ENCODE results near the gene LRRFIP1. TPM values are rescaled to one million over a fixed set of nuclear protein-coding genes. Genes with fewer than 3 reads are reported as not detected.

Gene LRRFIP1
- polyA plus RNA-seq, 1 donor (not counting 4 experiments of a cell fraction or from before 2014, with no cell fraction given), result 115 TPM

GRCh38 chr2:237672731-237673129, 45.3 kb downstream of the LRRFIP1 start:
- Histone ChIP-seq H2AFZ (ENCODE audit: control insufficient read depth, low read length) (no peak overlapping the region), H3K27me3 (ENCODE audit: control insufficient read depth, extremely low read depth, insufficient read depth, low read length) (peaks cover 6% of the 10 kb centered on the region), H3K4me1 (ENCODE audit: control insufficient read depth, extremely low read depth, insufficient read depth, low read length) (peaks cover 27% of the 10 kb centered on the region), H3K9me1 (ENCODE audit: control insufficient read depth, extremely low read depth, insufficient read depth, low read length) (no peaks in the 10 kb centered on the region), H3K36me3 (ENCODE audit: control insufficient read depth in 2 of 2, extremely low read depth in 1 of 2, insufficient read depth in 2 of 2, low read length in 2 of 2) (no peaks in the 10 kb centered on the region), H3K27ac (ENCODE audit: control insufficient read depth, insufficient read depth, low read length) (no peak overlapping the region), H3K9ac (ENCODE audit: control insufficient read depth, extremely low read depth, insufficient read depth, low read length) (no peak overlapping the region), H4K20me1 (ENCODE audit: control insufficient read depth, extremely low read depth, insufficient read depth, low read length) (no peaks in the 10 kb centered on the region), H3K79me2 (ENCODE audit: control insufficient read depth, insufficient read depth, low read length) (no peaks in the 10 kb centered on the region), H3K4me2 (ENCODE audit: control insufficient read depth, extremely low read depth, insufficient read depth, low read depth, low read length) (peak overlapping the region; percentile 94), H3K9me3 (ENCODE audit: control insufficient read depth, low read depth, low read length) (no peaks in the 10 kb centered on the region), H3K4me3 (ENCODE audit: control insufficient read depth in 2 of 3, extremely low read depth in 1 of 3, insufficient read depth in 2 of 3, low read depth in 1 of 3, low read length in 3 of 3) (no peak overlapping the region)
- TF ChIP-seq EZH2 (IDR thresholded peaks at IDR 0.05; ENCODE audit: low read length), result no peak
- no peak for TF ChIP-seq CTCF (optimal IDR thresholded peaks at IDR 0.05 in 1 of 3, IDR thresholded peaks at IDR 0.05 in 1 of 3, conservative IDR thresholded peaks at IDR 0.05 in 1 of 3; ENCODE audit: extremely low read depth in 1 of 3, insufficient read depth in 2 of 3, low read length in 3 of 3)
- dilution Hi-C loops (cut with MboI; ENCODE audit: extremely low pct_ligation_motif_present, low sequenced_read_pairs), result no loop called here
- no peak for FAIRE-seq
- no peak for DNase-seq (ENCODE audit: low read depth, low spot score)

GRCh38 chr2:237673130-237674001, 46.0 kb downstream of the LRRFIP1 start:
- no peaks in the 10 kb centered on the region for H3K36me3 ChIP-seq (ENCODE audit: control insufficient read depth in 2 of 2, extremely low read depth in 1 of 2, insufficient read depth in 2 of 2, low read length in 2 of 2)
- H2AFZ ChIP-seq (ENCODE audit: control insufficient read depth, low read length), result peak overlapping the region; percentile 86
- DNase-seq (ENCODE audit: low read depth, low spot score) (no peak), FAIRE-seq (peak; percentile 29)
- dilution Hi-C loops (cut with MboI; ENCODE audit: extremely low pct_ligation_motif_present, low sequenced_read_pairs), result no loop called here
- TF ChIP-seq CTCF (optimal IDR thresholded peaks at IDR 0.05 in 1 of 3, IDR thresholded peaks at IDR 0.05 in 1 of 3, conservative IDR thresholded peaks at IDR 0.05 in 1 of 3; ENCODE audit: extremely low read depth in 1 of 3, insufficient read depth in 2 of 3, low read length in 3 of 3), result peak; percentile 70 to 91 (median 73)
- no peak for TF ChIP-seq EZH2 (IDR thresholded peaks at IDR 0.05; ENCODE audit: low read length)
- peaks cover 27% of the 10 kb centered on the region for H3K4me1 ChIP-seq (ENCODE audit: control insufficient read depth, extremely low read depth, insufficient read depth, low read length)
- H3K27me3 ChIP-seq (ENCODE audit: control insufficient read depth, extremely low read depth, insufficient read depth, low read length), result peaks cover 6% of the 10 kb centered on the region
- H3K9ac ChIP-seq (ENCODE audit: control insufficient read depth, extremely low read depth, insufficient read depth, low read length), result peak overlapping the region; percentile 83
- peak overlapping the region; percentile 88 for H3K27ac ChIP-seq (ENCODE audit: control insufficient read depth, insufficient read depth, low read length)
- no peaks in the 10 kb centered on the region for H3K79me2 ChIP-seq (ENCODE audit: control insufficient read depth, insufficient read depth, low read length)
- H3K4me2 ChIP-seq (ENCODE audit: control insufficient read depth, extremely low read depth, insufficient read depth, low read depth, low read length), result peak overlapping the region; percentile 94
- no peaks in the 10 kb centered on the region for H3K9me1 ChIP-seq (ENCODE audit: control insufficient read depth, extremely low read depth, insufficient read depth, low read length)
- no peaks in the 10 kb centered on the region for H3K9me3 ChIP-seq (ENCODE audit: control insufficient read depth, low read depth, low read length)
- peak overlapping the region in 2 of 3 experiments; percentile 47 to 68 for H3K4me3 ChIP-seq (ENCODE audit: control insufficient read depth in 2 of 3, extremely low read depth in 1 of 3, insufficient read depth in 2 of 3, low read depth in 1 of 3, low read length in 3 of 3)
- no peaks in the 10 kb centered on the region for H4K20me1 ChIP-seq (ENCODE audit: control insufficient read depth, extremely low read depth, insufficient read depth, low read length)
